ENCODE results near the gene PAPPA2. TPM values are rescaled to one million over a fixed set of nuclear protein-coding genes. Genes with fewer than 3 reads are reported as not detected.

PAPPA2 gene
- total and polyA plus RNA-seq, 5 donors: 0.18 to 1.1 (median 0.74) TPM

- ATAC-seq (no peak), DNase-seq (no peak)
- H3K9me3 ChIP-seq (ENCODE audit: control insufficient read depth, low read length): peaks cover 2% of the 10 kb centered on the region
- intact Hi-C loops (cut with DNase I): no loop called here
- no peaks in the 10 kb centered on the region for H3K4me1 ChIP-seq (ENCODE audit: control insufficient read depth, insufficient read depth, low read length)
- H3K27ac ChIP-seq (ENCODE audit: low read length): no peak overlapping the region
- no peak overlapping the region for H3K4me3 ChIP-seq (ENCODE audit: low read length)
- H3K27me3 ChIP-seq (ENCODE audit: control insufficient read depth, insufficient read depth): no peaks in the 10 kb centered on the region
- 95% methylated on average over 1 of the region's 1 CpG for WGBS
Measured at GRCh38 chr1:176533020-176533419, 70.0 kb downstream of the PAPPA2 start.

- H3K4me3 ChIP-seq (ENCODE audit: low read length): no peak overlapping the region
- WGBS: 81% methylated on average over 2 of the region's 2 CpGs
- H3K27ac ChIP-seq (ENCODE audit: low read length): no peak overlapping the region
- intact Hi-C loops (cut with DNase I): no loop called here
- ATAC-seq (no peak), DNase-seq (no peak)
- no peaks in the 10 kb centered on the region for H3K9me3 ChIP-seq (ENCODE audit: control insufficient read depth, low read length)
- H3K4me1 ChIP-seq (ENCODE audit: control insufficient read depth, insufficient read depth, low read length): no peaks in the 10 kb centered on the region
- no peaks in the 10 kb centered on the region for H3K27me3 ChIP-seq (ENCODE audit: control insufficient read depth, insufficient read depth)
Measured at GRCh38 chr1:176536588-176536987, 73.6 kb downstream of the PAPPA2 start.

DNA sequence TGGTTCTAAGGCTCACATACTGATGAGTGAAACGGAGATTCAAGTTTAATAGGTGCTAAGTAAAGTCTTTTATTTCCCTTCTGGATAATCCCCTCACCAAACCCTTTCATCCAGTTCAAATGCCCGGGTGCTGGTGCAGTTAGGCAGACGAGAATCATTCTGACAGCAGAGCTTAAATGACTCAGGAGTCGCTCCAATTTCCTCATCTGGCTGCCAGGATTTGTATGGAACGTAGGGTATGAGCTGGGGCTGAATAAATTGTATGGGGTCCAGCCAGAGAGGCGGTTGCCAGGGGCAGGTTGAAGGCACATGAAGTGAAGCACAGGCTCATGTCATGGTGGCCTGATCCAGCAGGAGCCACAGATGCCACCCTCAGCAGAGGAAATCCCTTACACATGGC, 76.0 kb downstream of the PAPPA2 start:
- no peak for DNase-seq
- WGBS: 63% methylated on average over 6 of the region's 6 CpGs
- intact Hi-C loops (cut with DNase I): no loop called here

DNA sequence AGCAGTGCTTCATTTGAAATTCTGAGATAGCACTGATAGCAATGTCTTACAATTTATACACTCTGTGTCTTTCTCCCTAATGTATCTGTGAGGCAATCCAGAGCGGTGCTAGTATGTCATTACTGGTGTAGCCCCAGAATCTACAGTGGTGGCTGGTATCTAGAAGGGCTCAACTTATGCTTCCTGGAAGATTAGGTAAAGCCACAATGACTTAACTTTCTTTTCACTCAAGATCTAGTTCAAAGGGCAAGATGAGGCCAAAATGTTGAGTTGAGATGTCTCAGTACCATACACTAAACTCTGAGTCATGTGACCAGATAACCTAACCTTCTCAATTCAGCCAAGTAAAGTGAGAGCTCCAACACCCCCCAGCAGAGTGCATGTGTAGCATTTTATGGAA, 77.5 kb downstream of the PAPPA2 start:
- intact Hi-C loops (cut with DNase I): no loop called here
- no peak overlapping the region for H3K4me3 ChIP-seq (ENCODE audit: low read length)
- no peaks in the 10 kb centered on the region for H3K27me3 ChIP-seq (ENCODE audit: control insufficient read depth, insufficient read depth)
- DNase-seq (no peak), ATAC-seq (no peak)
- 81% methylated on average over 1 of the region's 1 CpG for WGBS
- H3K27ac ChIP-seq (ENCODE audit: low read length): no peak overlapping the region
- no peaks in the 10 kb centered on the region for H3K9me3 ChIP-seq (ENCODE audit: control insufficient read depth, low read length)
- no peaks in the 10 kb centered on the region for H3K4me1 ChIP-seq (ENCODE audit: control insufficient read depth, insufficient read depth, low read length)

More for the DNA sequence above, 76.0 kb downstream of the PAPPA2 start:
- no peak for ATAC-seq
- Histone ChIP-seq H3K9me3 (ENCODE audit: control insufficient read depth, low read length) (no peaks in the 10 kb centered on the region), H3K4me1 (ENCODE audit: control insufficient read depth, insufficient read depth, low read length) (no peaks in the 10 kb centered on the region), H3K27ac (ENCODE audit: low read length) (no peak overlapping the region), H3K27me3 (ENCODE audit: control insufficient read depth, insufficient read depth) (no peaks in the 10 kb centered on the region), H3K4me3 (ENCODE audit: low read length) (no peak overlapping the region)

GRCh38 chr1:176541663-176542062, 78.7 kb downstream of the PAPPA2 start:
- intact Hi-C loops (cut with DNase I): no loop called here
- WGBS: 53% methylated on average over 3 of the region's 3 CpGs

GRCh38 chr1:176542352-176542751, 79.4 kb downstream of the PAPPA2 start:
- Histone ChIP-seq H3K27ac (ENCODE audit: low read length) (no peak overlapping the region), H3K9me3 (ENCODE audit: control insufficient read depth, low read length) (no peaks in the 10 kb centered on the region), H3K4me1 (ENCODE audit: control insufficient read depth, insufficient read depth, low read length) (no peaks in the 10 kb centered on the region), H3K27me3 (ENCODE audit: control insufficient read depth, insufficient read depth) (no peaks in the 10 kb centered on the region), H3K4me3 (ENCODE audit: low read length) (no peak overlapping the region)
- intact Hi-C loops (cut with DNase I): no loop called here
- no peak for ATAC-seq
- 65% methylated on average over 2 of the region's 2 CpGs for WGBS
- DNase-seq: no peak

More at GRCh38 chr1:176541663-176542062, 78.7 kb downstream of the PAPPA2 start:
- ATAC-seq (no peak), DNase-seq (no peak)
- Histone ChIP-seq H3K4me1 (ENCODE audit: control insufficient read depth, insufficient read depth, low read length) (no peaks in the 10 kb centered on the region), H3K27ac (ENCODE audit: low read length) (no peak overlapping the region), H3K9me3 (ENCODE audit: control insufficient read depth, low read length) (no peaks in the 10 kb centered on the region), H3K27me3 (ENCODE audit: control insufficient read depth, insufficient read depth) (no peaks in the 10 kb centered on the region), H3K4me3 (ENCODE audit: low read length) (no peak overlapping the region)

GRCh38 chr1:176543360-176544129, 80.6 kb downstream of the PAPPA2 start:
- intact Hi-C loops (cut with DNase I): no loop called here
- Histone ChIP-seq H3K9me3 (ENCODE audit: control insufficient read depth, low read length) (no peaks in the 10 kb centered on the region), H3K27me3 (ENCODE audit: control insufficient read depth, insufficient read depth) (no peaks in the 10 kb centered on the region), H3K4me3 (ENCODE audit: low read length) (no peak overlapping the region), H3K27ac (ENCODE audit: low read length) (no peak overlapping the region), H3K4me1 (ENCODE audit: control insufficient read depth, insufficient read depth, low read length) (no peaks in the 10 kb centered on the region)
- ATAC-seq: no peak
- DNase-seq: no peak
- WGBS: 82% methylated on average over 2 of the region's 2 CpGs

DNA sequence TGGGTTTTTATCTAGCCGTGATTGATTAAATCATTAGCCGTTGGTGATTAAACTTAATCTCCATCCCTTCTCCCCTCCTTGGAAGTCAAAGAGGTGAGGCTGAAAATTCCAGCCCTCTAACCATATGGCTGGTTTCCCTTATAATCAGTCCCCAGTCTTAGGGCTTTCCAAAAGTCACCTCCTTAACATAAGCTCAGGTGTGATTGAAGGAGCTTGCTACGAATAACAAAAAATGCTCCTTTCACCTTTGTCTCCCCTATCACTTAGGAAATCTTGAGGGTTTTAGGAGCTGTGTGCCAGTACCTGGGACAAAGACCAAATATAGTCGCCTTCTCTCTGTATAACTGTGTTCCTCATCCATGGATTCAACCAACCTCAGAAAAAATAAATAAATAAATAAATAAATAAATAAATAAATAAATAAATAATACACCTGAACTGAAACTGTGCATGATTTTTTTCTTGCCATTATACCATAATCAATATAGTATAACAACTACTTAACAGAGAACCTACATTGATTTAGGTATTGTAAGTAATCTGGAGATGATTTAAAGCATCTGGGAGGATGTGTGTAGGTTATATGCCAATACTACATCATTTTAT, 82.2 kb downstream of the PAPPA2 start:
- intact Hi-C loops (cut with DNase I): no loop called here
- ATAC-seq (no peak), DNase-seq (no peak)
- Histone ChIP-seq H3K27ac (ENCODE audit: low read length) (no peak overlapping the region), H3K4me3 (ENCODE audit: low read length) (no peak overlapping the region), H3K4me1 (ENCODE audit: control insufficient read depth, insufficient read depth, low read length) (no peaks in the 10 kb centered on the region), H3K27me3 (ENCODE audit: control insufficient read depth, insufficient read depth) (no peaks in the 10 kb centered on the region), H3K9me3 (ENCODE audit: control insufficient read depth, low read length) (no peaks in the 10 kb centered on the region)
- WGBS: 84% methylated on average over 4 of the region's 4 CpGs

DNA sequence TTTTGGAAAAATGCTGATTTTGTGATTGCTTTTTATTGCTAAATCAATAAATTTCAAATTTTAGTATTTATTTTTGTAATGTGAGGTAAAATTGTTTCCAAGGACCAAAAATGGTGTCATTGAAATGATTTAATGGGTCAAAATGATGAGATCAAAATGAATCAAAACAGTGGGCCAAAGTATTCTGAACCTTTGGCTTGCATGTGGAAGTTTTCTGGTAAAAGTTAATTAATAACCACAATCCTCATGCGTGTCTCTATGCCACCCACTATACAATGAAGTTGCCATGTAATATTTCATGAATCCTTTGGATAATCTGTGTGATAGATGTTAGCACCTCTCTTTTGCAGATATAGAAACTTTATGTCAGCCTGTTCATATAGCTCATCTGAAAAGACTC, 83.8 kb downstream of the PAPPA2 start:
- Histone ChIP-seq H3K9me3 (ENCODE audit: control insufficient read depth, low read length) (no peaks in the 10 kb centered on the region), H3K27ac (ENCODE audit: low read length) (no peak overlapping the region), H3K27me3 (ENCODE audit: control insufficient read depth, insufficient read depth) (no peaks in the 10 kb centered on the region), H3K4me1 (ENCODE audit: control insufficient read depth, insufficient read depth, low read length) (no peaks in the 10 kb centered on the region), H3K4me3 (ENCODE audit: low read length) (no peak overlapping the region)
- intact Hi-C loops (cut with DNase I): no loop called here
- WGBS: 82% methylated on average over 1 of the region's 1 CpG
- no peak for ATAC-seq
- no peak for DNase-seq

DNA sequence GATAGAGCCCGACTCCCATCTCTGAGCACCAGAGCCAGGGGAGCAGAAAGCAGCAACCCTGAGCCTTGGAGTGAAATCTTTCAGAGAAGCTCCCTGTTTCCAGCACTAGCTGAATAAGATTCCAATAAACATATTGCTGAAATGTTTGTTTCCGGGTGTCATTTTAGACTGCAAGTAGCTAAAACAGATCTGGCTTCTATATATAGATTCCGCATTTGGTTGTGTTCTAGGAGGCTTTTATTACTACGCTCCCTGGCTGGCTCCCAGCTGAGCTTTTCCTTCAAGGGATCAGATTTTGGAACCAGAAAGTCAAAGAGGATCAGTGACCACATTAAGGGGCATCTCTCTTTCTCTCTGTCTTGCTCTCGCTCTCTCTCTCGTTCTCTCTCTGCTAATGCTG, 88.2 kb downstream of the PAPPA2 start:
- intact Hi-C loops (cut with DNase I): loop anchor here in 3 of 4 donors (10.0 kb wide), 2 partner anchors 144 to 176 kb away; no protein-coding TSS in a partner anchor
- no peaks in the 10 kb centered on the region for H3K27me3 ChIP-seq (ENCODE audit: control insufficient read depth, insufficient read depth)
- 58% methylated on average over 6 of the region's 6 CpGs for WGBS
- ATAC-seq: no peak
- H3K27ac ChIP-seq (ENCODE audit: low read length): no peak overlapping the region
- no peaks in the 10 kb centered on the region for H3K4me1 ChIP-seq (ENCODE audit: control insufficient read depth, insufficient read depth, low read length)
- H3K9me3 ChIP-seq (ENCODE audit: control insufficient read depth, low read length): no peaks in the 10 kb centered on the region
- DNase-seq: no peak
- H3K4me3 ChIP-seq (ENCODE audit: low read length): no peak overlapping the region

DNA sequence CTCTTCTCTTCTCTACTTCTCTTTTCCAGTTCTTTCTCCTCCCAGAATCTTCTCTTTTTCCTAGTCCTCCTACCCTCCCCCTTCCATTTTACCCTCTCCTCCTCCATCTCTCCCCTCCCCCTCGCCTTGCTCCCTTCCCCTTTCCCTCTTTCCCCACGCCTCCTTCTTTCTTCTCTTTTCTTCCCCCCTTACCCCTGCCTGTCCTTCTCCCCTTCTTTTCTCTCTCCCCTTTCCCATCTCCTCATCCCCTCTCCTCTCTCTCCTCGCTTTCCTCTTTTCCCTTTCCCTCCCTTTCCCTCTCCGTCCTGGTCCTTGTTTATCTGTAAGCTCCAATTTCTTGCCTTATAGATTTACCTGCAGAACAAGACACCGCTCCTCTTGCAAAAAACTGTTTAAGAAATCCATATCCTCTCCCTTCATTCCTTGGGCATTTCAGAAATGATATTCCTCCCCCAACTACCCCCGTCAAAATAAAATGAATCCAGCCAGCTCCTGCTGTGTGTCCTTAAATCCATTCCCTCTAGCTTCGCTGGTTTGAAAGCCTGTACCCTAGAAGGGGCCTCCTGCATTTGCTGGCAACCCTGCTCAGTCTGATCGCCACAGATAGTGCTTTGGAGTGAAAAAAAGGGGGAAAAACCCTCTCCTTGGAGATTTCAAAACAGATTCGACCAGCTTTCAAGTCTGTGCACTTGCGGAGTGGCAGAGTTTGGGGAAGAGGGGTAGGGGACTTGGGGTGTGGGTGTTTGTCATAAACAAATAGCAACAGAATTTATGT, 89.4 kb downstream of the PAPPA2 start:
- no peak for ATAC-seq
- intact Hi-C loops (cut with DNase I): loop anchor here in 3 of 4 donors (10.0 kb wide), 2 partner anchors 142 to 178 kb away; no protein-coding TSS in a partner anchor
- DNase-seq: no peak
- no peak overlapping the region for H3K4me3 ChIP-seq (ENCODE audit: low read length)
- no peak overlapping the region for H3K27ac ChIP-seq (ENCODE audit: low read length)
- WGBS: 29% methylated on average over 10 of the region's 10 CpGs
- no peaks in the 10 kb centered on the region for H3K27me3 ChIP-seq (ENCODE audit: control insufficient read depth, insufficient read depth)
- no peaks in the 10 kb centered on the region for H3K9me3 ChIP-seq (ENCODE audit: control insufficient read depth, low read length)
- H3K4me1 ChIP-seq (ENCODE audit: control insufficient read depth, insufficient read depth, low read length): no peaks in the 10 kb centered on the region
